NB4 (cell line): ENCODE results near the gene LRBA.

Source experiments
- CTCF ChIP-seq: IDR thresholded peaks from one replicate; pipeline ENCODE4 v1.5.1; 2012; ENCODE audit warnings: low read depth, low read length
- MYC ChIP-seq: IDR thresholded peaks from 2 replicates; pipeline ENCODE4 v1.6.1; 2011; ENCODE audit warnings: low read depth, low read length
- POLR2A ChIP-seq: IDR thresholded peaks from 2 replicates; pipeline ENCODE4 v1.6.1; 2011; ENCODE audit warnings: mild to moderate bottlenecking; ENCODE audit not compliant: insufficient read length; ENCODE audit errors: extremely low read depth

GRCh38 chr4:151013944-151014343, 1.1 kb downstream of the LRBA start:
- TF ChIP-seq MYC (no peak), CTCF (no peak), POLR2A (no peak)
